Stimulated activated CD8-positive, alpha-beta memory T cell treated with anti-CD3 and anti-CD28 coated beads, Interleukin-15, amount 100 ng/mL, for 4 hours (primary cell): ENCODE results near the gene B4GALT3.

Source experiments
- DNase-seq, 2 donors: peaks; one replicate each; pipeline ENCODE4 v3.0.0-alpha.2; 2020; ENCODE audit warnings: low read depth in 2 of 2

B4GALT3 gene

DNA sequence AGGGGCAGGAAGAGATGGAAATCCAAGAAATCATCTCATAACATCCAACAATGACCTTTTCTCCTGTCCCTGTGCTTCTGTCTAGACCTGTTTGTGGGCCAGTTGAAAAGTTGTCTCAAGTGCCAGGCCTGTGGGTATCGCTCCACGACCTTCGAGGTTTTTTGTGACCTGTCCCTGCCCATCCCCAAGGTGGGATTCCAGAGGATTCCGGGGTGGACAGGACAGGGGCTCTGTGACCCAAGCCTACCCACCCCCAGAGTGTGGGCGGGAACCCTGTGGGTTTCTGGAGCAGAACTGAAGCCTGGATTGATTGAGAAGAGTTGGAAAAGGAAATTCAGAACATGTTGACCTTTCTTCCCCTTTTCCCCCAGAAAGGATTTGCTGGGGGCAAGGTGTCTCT is 13.5 kb downstream of the B4GALT3 start:
- no peak for DNase-seq

DNA sequence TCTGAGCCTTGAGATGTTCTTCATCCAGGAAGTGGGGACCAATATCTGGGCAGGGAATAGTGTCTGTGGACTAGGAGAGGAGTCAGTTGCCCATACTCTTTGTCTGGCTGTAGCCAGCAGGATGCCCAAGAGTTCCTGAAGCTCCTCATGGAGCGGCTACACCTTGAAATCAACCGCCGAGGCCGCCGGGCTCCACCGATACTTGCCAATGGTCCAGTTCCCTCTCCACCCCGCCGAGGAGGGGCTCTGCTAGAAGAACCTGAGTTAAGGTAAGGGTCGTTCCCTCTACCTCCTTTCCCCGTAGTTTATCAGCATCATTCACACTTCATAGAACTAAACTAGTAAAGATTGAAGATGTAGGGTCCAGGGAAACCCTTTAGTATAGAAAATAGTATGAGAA is 14.5 kb downstream of the B4GALT3 start:
- DNase-seq: no peak

GRCh38 chr1:161162052-161162451 is 15.3 kb downstream of the B4GALT3 start:
- DNase-seq: no peak

GRCh38 chr1:161161652-161162051 is 15.7 kb downstream of the B4GALT3 start:
- no peak for DNase-seq

DNA sequence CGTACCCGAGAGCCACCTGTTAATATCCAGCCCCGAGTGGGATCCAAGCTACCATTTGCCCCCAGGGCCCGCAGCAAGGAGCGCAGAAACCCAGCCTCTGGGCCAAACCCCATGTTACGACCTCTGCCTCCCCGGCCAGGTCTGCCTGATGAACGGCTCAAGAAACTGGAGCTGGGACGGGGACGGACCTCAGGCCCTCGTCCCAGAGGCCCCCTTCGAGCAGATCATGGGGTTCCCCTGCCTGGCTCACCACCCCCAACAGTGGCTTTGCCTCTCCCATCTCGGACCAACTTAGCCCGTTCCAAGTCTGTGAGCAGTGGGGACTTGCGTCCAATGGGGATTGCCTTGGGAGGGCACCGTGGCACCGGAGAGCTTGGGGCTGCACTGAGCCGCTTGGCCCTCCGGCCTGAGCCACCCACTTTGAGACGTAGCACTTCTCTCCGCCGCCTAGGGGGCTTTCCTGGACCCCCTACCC is 16.6 kb downstream of the B4GALT3 start:
- DNase-seq: no peak

DNA sequence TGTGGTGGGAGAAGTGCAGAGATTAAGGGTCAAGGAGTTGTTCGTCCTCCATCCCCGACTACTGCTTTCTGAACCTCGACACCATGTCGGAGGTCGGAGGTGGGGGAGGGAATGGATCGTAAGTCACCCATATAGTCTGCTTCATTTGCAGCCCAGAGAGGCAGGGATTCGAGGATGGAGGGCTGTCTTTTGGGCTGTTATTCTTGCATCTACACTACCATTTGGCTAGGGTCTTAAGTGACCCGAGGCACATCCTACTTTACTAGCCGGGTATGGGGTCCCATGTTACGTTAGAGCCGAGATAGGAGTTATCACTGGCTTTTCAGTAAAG is 17.4 kb downstream of the B4GALT3 start:
- DNase-seq: no peak

GRCh38 chr1:161159087-161159912 is 18.0 kb downstream of the B4GALT3 start, which contains the start of gene USP21:
TSS of gene USP21 (plus strand) at chr1:161159500. CDS start at chr1:161160641, 1,141 bp downstream.
- peak; percentile 82 to 83 for DNase-seq

DNA sequence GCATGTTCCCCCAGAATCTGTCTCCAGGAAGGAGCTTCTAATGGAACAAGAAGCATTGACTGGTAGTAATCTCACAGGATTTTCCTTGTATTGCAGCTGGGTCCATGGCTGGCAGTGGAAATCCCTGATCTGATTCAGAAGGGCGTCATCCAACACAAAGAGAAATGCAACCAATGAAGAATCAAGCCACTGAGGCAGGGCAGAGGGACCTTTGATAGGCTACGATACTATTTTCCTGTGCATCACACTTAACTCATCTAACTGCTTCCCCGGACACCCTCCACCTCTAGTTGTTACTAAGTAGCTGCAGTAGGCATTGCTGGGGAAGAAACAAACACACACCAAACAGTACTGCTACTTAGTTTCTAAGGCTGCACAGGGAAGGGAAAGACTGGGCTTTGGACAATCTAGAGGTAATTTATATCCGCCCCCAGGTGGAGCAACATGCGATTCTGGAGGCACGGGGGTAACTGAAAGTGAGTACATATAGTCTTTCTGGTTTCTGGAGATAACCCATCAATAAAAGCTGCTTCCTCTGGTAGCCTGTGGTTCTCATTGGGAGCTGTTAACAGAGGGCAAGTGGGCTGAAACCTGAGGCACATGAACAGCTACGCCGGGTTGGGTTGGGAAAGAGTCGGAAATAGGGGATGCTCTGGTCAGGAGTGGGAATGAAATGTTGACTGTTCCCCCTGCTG is 18.8 kb downstream of the B4GALT3 start:
- no peak for DNase-seq

- no peak for DNase-seq
These were observed 19.4 kb downstream of the B4GALT3 start for GRCh38 chr1:161157867-161158266.

GRCh38 chr1:161153682-161154337 is 23.5 kb downstream of the B4GALT3 start, which contains the start of gene UFC1:
TSS of gene UFC1 (plus strand) at chr1:161153978. CDS start at chr1:161153998, 20 bp downstream.
- DNase-seq: peak; percentile 55 to 65

- no peak for DNase-seq
These were observed 24.1 kb downstream of the B4GALT3 start for GRCh38 chr1:161153176-161153575.

DNA sequence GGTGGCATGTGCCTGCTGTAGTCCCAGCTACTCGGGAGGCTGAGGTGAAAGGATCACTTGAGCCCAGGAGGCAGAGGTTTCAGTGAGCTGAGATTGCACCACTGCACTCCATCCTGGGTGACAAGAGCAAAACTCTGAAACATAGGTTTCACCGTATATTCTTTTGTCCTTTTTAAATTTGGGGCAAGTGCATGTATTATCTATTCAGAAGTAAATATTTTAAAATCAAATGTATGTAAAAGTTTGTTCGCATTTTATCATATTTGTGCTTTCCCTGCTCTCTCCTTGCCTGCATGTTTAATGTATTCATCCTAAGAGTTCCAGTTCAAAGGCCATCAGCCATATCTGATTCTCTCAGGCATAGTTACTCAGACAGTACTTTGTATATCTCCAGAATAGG is 31.5 kb downstream of the B4GALT3 start:
- DNase-seq: no peak

GRCh38 chr1:161140755-161141400 is 36.4 kb downstream of the B4GALT3 start:
- DNase-seq: no peak

DNA sequence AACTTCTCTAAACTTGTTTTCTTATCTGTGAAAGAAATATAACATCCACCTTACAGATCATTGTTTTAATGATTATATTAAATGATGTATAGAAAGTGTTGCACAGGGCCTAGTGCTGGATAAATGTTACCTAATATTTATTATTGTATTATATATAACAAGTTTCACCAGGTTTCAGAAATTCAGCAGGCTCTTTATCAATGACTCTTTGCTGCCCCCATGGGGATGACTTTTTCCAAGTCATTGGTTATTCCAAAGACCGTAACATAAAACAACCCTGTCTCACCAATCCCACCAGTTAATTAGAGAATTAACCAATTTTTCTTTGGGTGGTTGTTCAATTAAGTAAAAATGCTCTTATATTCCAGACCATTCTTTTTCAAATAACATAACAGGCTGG is 37.5 kb downstream of the B4GALT3 start:
- no peak for DNase-seq

GRCh38 chr1:161138431-161138830 is 38.9 kb downstream of the B4GALT3 start:
- no peak for DNase-seq

GRCh38 chr1:161137881-161138280 is 39.4 kb downstream of the B4GALT3 start:
- no peak for DNase-seq

DNA sequence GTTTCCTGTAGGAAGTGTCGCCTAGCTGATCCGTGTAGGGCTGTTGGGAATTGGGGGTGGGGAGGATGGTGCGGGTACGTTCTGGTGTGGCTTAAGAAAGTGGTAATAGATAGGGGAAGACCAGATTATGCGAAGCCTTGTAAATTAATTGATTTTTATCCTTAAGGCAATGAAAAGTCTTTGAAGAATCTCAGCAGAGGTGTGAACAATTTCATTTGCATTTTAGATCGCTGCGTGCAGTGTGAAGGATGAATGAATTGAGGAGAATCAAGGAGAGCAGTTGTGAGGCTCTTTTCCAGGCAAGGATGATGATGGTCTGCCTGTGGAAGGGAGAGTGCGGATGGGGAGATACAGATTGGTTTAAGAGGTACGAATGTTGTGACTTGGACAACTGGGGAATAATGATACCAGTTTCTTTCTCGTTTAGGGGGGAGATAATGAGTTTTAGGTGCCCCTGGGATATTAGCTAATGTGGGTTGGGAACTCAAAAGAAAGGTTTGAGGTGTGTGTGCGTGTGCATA is 44.0 kb downstream of the B4GALT3 start:
- no peak for DNase-seq

DNA sequence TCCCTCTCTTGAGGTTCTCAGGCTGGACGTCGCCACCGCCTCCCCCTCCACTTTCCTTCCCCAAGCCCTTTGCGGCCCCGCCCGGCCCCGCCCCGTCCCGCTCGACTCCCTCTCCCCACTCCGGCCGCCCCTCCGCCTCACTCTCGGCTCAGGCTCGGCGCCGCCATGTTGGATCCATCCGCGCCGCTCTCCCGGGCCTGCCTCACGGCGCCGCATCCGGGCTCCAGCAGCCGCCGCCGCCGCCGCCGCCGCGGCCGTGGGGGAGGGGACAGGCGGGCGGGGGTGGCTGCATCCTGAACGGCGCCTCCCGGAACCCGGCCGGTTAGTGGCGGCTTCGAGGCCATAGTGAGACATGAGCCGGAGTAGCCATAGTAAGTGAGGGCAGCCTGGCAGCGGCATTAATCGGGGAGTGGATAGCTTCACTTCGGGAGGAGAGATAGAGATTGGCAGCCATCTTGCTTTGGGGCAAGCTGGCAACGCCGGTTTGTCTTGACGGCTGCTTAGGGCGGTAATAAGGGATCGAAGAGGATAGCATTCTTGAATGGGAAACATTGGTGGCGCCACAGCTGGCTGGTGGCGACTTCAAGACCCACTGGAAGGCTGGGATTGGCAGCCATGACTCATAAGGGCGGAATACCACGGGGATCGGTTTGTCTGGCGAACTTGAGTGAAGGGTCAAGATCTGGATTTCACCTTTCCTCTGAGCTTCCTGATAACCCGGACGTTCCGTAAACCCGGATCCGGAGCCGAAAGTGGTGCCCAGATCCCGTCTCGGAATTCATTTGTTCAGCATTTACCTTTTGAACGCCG is 44.7 kb downstream of the B4GALT3 start, which contains the start of gene DEDD:
Gene DEDD, minus strand, starts transcription at position 258 of the 810 bp plus-strand sequence. CDS start 8,205 bp downstream, outside the sequence.
- DNase-seq: peak; percentile 81 to 88

DNA sequence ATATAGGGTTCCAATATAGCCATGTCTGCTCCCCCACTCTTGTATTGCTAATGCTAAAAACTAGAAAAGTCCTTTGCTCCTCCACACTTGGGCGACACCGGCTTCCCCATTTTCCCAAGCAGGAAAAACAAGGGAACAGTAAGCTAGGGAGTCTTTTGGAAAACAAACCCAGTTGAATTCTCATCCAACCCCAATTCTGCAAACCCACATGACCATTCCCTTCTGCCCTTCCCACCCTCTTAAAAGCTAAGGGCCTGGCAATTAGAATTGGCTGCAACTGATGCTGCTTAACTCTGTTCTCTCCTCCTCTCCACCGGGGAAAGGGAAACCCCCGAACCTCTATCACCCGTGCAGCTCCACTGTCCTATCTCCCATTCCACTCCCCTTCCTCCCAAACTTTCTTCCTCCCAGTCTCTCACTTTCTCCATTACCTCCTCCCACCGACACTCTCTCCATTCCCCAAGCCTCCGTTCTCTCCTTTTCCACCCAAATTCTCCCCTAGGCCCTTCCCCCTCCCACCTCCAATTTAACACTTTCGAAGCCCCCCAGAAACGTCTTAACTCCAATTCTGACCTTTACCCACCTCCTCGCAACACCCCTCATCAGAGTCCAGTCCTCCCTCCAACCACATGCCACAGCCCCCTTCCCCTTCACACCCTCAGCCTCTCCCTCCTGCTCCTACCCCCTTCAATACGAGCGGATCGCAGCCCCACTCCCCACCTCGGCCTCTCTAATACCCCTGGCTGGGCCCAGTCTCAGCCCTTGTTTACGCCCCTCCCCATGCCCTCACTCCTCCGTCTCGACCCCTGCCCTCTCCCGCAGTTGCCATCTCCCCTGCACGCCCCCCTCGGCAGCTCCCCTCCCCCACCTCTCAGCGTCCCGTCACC is 45.5 kb downstream of the B4GALT3 start:
- no peak for DNase-seq

- no peak for DNase-seq
These were observed 47.0 kb downstream of the B4GALT3 start for GRCh38 chr1:161130266-161130665.
